GM12801 (cell line): ENCODE measurements around the gene MEGF11.

Experiments
- CTCF ChIP-seq: IDR thresholded peaks from one replicate; pipeline ENCODE4 v1.5.1; 2011; ENCODE audit warnings: control low read depth; ENCODE audit not compliant: insufficient read length; ENCODE audit errors: extremely low read depth

The MEGF11 gene

DNA sequence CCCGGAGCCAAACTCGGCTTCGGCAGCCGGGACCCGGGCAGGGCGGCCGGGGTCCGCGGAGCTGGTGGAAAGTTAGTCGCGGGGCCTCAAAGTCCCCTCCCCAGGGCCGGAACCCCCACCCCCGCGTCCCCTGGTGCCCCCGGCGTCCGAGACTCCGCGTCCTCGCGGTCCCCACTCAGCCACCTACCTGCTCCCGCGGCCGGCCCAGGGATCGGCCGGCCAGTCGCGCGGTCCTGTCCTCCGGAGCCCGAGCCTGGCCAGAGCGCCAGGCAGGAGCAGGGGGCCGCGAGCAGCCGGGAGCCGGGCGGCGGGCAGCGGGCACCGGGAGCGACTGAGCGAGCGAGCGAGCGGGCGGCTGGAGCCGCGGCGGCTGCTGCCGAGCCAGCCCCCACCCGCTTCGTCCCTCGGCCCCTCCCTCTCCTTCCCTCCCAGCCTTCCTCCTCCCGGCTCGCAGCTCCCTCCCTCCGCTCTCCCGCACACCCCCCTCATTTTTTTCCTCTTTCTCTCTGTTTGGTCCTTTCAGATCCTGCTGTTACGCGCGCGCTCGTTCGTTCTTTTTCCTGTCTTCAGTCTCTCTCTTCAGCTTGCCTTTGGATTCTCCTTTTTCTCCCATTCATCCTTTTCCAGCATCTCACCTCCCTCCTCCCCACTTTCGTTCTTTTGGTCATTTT is at the start of gene MEGF11:
MEGF11 (minus strand) TSS at position 333 of the 671 bp plus-strand sequence. CDS start 125,347 bp downstream, outside the sequence.
- TF ChIP-seq CTCF, result no peak

GRCh38 chr15:66302489-66303278 is 49.1 kb upstream of the MEGF11 start:
- no peak for TF ChIP-seq CTCF

DNA sequence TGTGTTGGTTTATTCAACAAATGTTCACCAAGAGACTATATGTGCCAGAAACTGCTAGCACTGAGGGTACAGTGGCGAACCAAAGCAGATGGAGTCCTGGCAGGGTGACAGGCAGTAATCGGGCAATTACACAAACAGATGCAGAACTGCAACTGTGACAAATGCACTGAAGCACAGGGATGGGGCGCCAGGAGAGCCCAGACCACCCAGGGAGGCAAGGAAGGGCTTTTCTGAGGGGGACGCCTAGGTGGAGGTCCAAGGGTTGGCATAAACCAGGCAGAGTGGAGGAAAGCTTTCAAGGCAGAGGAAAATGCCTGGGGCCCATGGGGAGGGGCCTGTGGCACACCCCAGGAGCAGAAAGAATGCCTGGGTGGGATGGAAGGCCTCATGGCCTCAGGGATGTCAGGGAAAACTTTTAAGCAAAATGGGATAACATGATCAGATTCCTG is 45.3 kb upstream of the MEGF11 start:
- TF ChIP-seq CTCF, result no peak

GRCh38 chr15:66296186-66296585 is 42.6 kb upstream of the MEGF11 start:
- no peak for TF ChIP-seq CTCF

- no peak for TF ChIP-seq CTCF
These were observed 41.3 kb upstream of the MEGF11 start for GRCh38 chr15:66294932-66295235.

- TF ChIP-seq CTCF, result no peak
These were observed 40.8 kb upstream of the MEGF11 start for GRCh38 chr15:66294157-66294931.
